HepG2 (cell line): ENCODE results near the gene FCHSD1. TPM values are rescaled to one million over a fixed set of nuclear protein-coding genes. Genes with fewer than 3 reads are reported as not detected.
A peak's percentile ranks its signal among the peaks of the same experiment; 100 is the strongest.

ENCODE experiments used
- AKAP8 ChIP-seq: sonication (generic); formaldehyde crosslinking; IDR thresholded peaks from 2 replicates; pipeline ENCODE4 v1.5.1; 2020; ENCODE audit warnings: mild to moderate bottlenecking, missing genetic modification reagents
- ARNTL ChIP-seq: sonication (generic); formaldehyde crosslinking; IDR thresholded peaks from 2 replicates; pipeline ENCODE4 v1.4.0; 2020; ENCODE audit warnings: mild to moderate bottlenecking, missing genetic modification reagents
- ATRX ChIP-seq: sonication (generic); formaldehyde crosslinking; IDR thresholded peaks from 2 replicates; pipeline ENCODE4 v1.4.0; 2020; ENCODE audit warnings: missing genetic modification reagents, borderline replicate concordance
- CEBPB ChIP-seq: IDR thresholded peaks from 2 replicates; pipeline ENCODE4 v1.6.1; 2011; ENCODE audit warnings: low read depth, low read length, improper control_type of control experiment, borderline replicate concordance
- FOXK2 ChIP-seq: fragments of 450-650 bp; IDR thresholded peaks from 2 replicates; pipeline ENCODE4 v1.6.1; 2016
- FOXO1 ChIP-seq: sonication (generic); formaldehyde crosslinking; IDR thresholded peaks from 2 replicates; pipeline ENCODE4 v1.4.0; 2020; ENCODE audit warnings: missing genetic modification reagents
- GZF1 ChIP-seq: sonication (generic); formaldehyde crosslinking; IDR thresholded peaks from 2 replicates; pipeline ENCODE4 v1.5.1; 2020; ENCODE audit warnings: mild to moderate bottlenecking, missing genetic modification reagents
- HES4 ChIP-seq: sonication (generic); formaldehyde crosslinking; IDR thresholded peaks from 2 replicates; pipeline ENCODE4 v1.9.0; 2021; ENCODE audit warnings: mild to moderate bottlenecking, missing genetic modification reagents, borderline replicate concordance
- HNRNPK ChIP-seq: fragments of 200-400 bp; formaldehyde crosslinking; IDR thresholded peaks from 2 replicates; pipeline ENCODE4 v1.6.1; 2018; ENCODE audit warnings: low read length, low read depth, moderate library complexity, mild to moderate bottlenecking; ENCODE audit not compliant: poor library complexity, severe bottlenecking
- MEIS2 ChIP-seq: sonication (generic); formaldehyde crosslinking; IDR thresholded peaks from 2 replicates; pipeline ENCODE4 v1.9.0; 2021; ENCODE audit warnings: mild to moderate bottlenecking, missing genetic modification reagents
- MYNN ChIP-seq: sonication (generic); formaldehyde crosslinking; IDR thresholded peaks from 2 replicates; pipeline ENCODE4 v1.4.0; 2020; ENCODE audit warnings: mild to moderate bottlenecking, low read depth, missing genetic modification reagents
- NFKB2 ChIP-seq: sonication (generic); formaldehyde crosslinking; IDR thresholded peaks from 2 replicates; pipeline ENCODE4 v1.4.0; 2020; ENCODE audit warnings: missing genetic modification reagents, borderline replicate concordance
- PHF21A ChIP-seq: sonication (generic); formaldehyde crosslinking; IDR thresholded peaks from 2 replicates; pipeline ENCODE4 v1.5.0; 2020; ENCODE audit warnings: mild to moderate bottlenecking, missing genetic modification reagents
- PHF8 ChIP-seq: sonication (generic); formaldehyde crosslinking; IDR thresholded peaks from 2 replicates; pipeline ENCODE4 v1.5.0; 2020; ENCODE audit warnings: missing genetic modification reagents
- POGZ ChIP-seq: sonication (generic); formaldehyde crosslinking; IDR thresholded peaks from 2 replicates; pipeline ENCODE4 v1.4.0; 2020; ENCODE audit warnings: mild to moderate bottlenecking, missing genetic modification reagents
- RFX5 ChIP-seq: IDR thresholded peaks from 2 replicates; pipeline ENCODE4 v1.6.1; 2011; ENCODE audit warnings: low read depth, low read length, improper control_type of control experiment
- TAF1 ChIP-seq: sonication (generic); formaldehyde crosslinking; IDR thresholded peaks from 2 replicates; pipeline ENCODE4 v1.4.0; 2020; ENCODE audit warnings: missing genetic modification reagents
- TCF12 ChIP-seq, 2 experiments: fragments of 450-650 bp in 1 of 2; sonication (generic) in 1 of 2; formaldehyde crosslinking in 1 of 2; IDR thresholded peaks; 2 replicates each; pipeline versions ENCODE4 v1.6.1 to v1.8.0; 2017 to 2022; ENCODE audit warnings: antibody characterized with exemption in 1 of 2, mild to moderate bottlenecking in 1 of 2, missing genetic modification reagents in 1 of 2, moderate library complexity in 1 of 2
- THYN1 ChIP-seq: sonication (generic); formaldehyde crosslinking; IDR thresholded peaks from 2 replicates; pipeline ENCODE4 v1.8.1; 2023; ENCODE audit warnings: low read depth, mild to moderate bottlenecking, moderate library complexity, missing genetic modification reagents, borderline replicate concordance
- TMF1 ChIP-seq: sonication (generic); formaldehyde crosslinking; IDR thresholded peaks from 2 replicates; pipeline ENCODE4 v1.8.1; 2022; ENCODE audit warnings: low read depth, missing genetic modification reagents
- YEATS2 ChIP-seq: sonication (generic); formaldehyde crosslinking; IDR thresholded peaks from 2 replicates; pipeline ENCODE4 v1.4.0; 2020; ENCODE audit warnings: missing genetic modification reagents, borderline replicate concordance
- ZBTB1 ChIP-seq: sonication (generic); formaldehyde crosslinking; IDR thresholded peaks from 2 replicates; pipeline ENCODE4 v1.4.0; 2020; ENCODE audit warnings: missing genetic modification reagents, borderline replicate concordance
- ZBTB20 ChIP-seq: sonication (generic); formaldehyde crosslinking; IDR thresholded peaks from 2 replicates; pipeline ENCODE4 v1.8.1; 2023; ENCODE audit warnings: missing genetic modification reagents, low read depth, mild to moderate bottlenecking, borderline replicate concordance
- ZBTB42 ChIP-seq: sonication (generic); formaldehyde crosslinking; IDR thresholded peaks from 2 replicates; pipeline ENCODE4 v1.5.0; 2020; ENCODE audit warnings: mild to moderate bottlenecking, missing genetic modification reagents
- ZNF230 ChIP-seq: sonication (generic); formaldehyde crosslinking; IDR thresholded peaks from 2 replicates; pipeline ENCODE4 v1.4.0; 2020; ENCODE audit warnings: mild to moderate bottlenecking, missing genetic modification reagents
- ZNF274 ChIP-seq: sonication (generic); formaldehyde crosslinking; IDR thresholded peaks from 2 replicates; pipeline ENCODE4 v1.5.1; 2020; ENCODE audit warnings: mild to moderate bottlenecking, missing genetic modification reagents
- ZNF331 ChIP-seq: sonication (generic); formaldehyde crosslinking; IDR thresholded peaks from 2 replicates; pipeline ENCODE4 v1.4.0; 2020; ENCODE audit warnings: missing genetic modification reagents
- ZNF670 ChIP-seq: sonication (generic); formaldehyde crosslinking; IDR thresholded peaks from 2 replicates; pipeline ENCODE4 v1.8.0; 2022; ENCODE audit warnings: mild to moderate bottlenecking, missing genetic modification reagents, borderline replicate concordance
- ZNF770 ChIP-seq: sonication (generic); formaldehyde crosslinking; IDR thresholded peaks from 2 replicates; pipeline ENCODE4 v1.5.0; 2020; ENCODE audit warnings: mild to moderate bottlenecking, missing genetic modification reagents
- ZNF782 ChIP-seq: sonication (generic); formaldehyde crosslinking; IDR thresholded peaks from 2 replicates; pipeline ENCODE4 v1.4.0; 2020; ENCODE audit warnings: missing genetic modification reagents, mild to moderate bottlenecking, borderline replicate concordance
- polyA plus RNA-seq, 8 experiments: library from polyadenylated mRNA; depleted of rRNA in 3 of 8; stranded (reverse) in 7 of 8; unstranded in 1 of 8; fragments of >200 nt; fragmentation: Illumina TruSeq in 4 of 8; extraction: Trizol in 4 of 8; gene quantifications; 2 replicates each; pipeline versions ENCODE4 v1.2.1 to v1.2.3, GENCODE V29; 2011 to 2016; ENCODE audit warnings: low read depth in 4 of 8, missing spikeins in 1 of 8, mixed read lengths in 1 of 8; ENCODE audit not compliant: insufficient read depth in 1 of 8
- total RNA-seq, 5 experiments: library from RNA; depleted of rRNA; stranded (reverse); fragments of >200 nt; fragmentation: Illumina TruSeq; extraction: Trizol; gene quantifications; 2 replicates each; pipeline ENCODE4 v1.2.3, GENCODE V29; 2016; ENCODE audit warnings: low read depth in 1 of 5

FCHSD1 gene
- total and polyA plus RNA-seq, 2 of the 13 experiments (the other 11 are each of a cell fraction or from before 2014, with no cell fraction given): 5.5 to 15.4 TPM

- TF ChIP-seq PHF21A (peak; percentile 68; the same call in 1 of the 2 replicates), MEIS2 (no peak), ZNF770 (CRISPR knock-in tag) (no peak), MYNN (no peak), HNRNPK (no peak), ZNF670 (CRISPR knock-in tag) (no peak), ZBTB20 (CRISPR knock-in tag) (peak; percentile 66; the same call in 1 of the 2 replicates), POGZ (CRISPR knock-in tag) (peak; percentile 57; the same call in 1 of the 2 replicates), AKAP8 (no peak), RFX5 (no peak), THYN1 (CRISPR knock-in tag) (no peak), ARNTL (CRISPR knock-in tag) (no peak), TCF12 (IDR thresholded peaks at IDR 0.05) (no peak), TCF12 (CRISPR knock-in tag; IDR thresholded peaks at IDR 0.05) (no peak), CEBPB (peak; percentile 71), ZBTB42 (CRISPR knock-in tag) (no peak), ZBTB1 (CRISPR knock-in tag) (no peak), PHF8 (no peak), YEATS2 (CRISPR knock-in tag) (peak; percentile 47; the same call in 1 of the 2 replicates), ZNF782 (CRISPR knock-in tag) (no peak), GZF1 (CRISPR knock-in tag) (no peak), TAF1 (CRISPR knock-in tag) (no peak), ZNF331 (0 out of 2 replicates have a peak, but pooled peaks have one; percentile 45), NFKB2 (no peak), ATRX (CRISPR knock-in tag) (no peak), HES4 (CRISPR knock-in tag) (no peak), ZNF230 (no peak), TMF1 (no peak), FOXK2 (no peak), ZNF274 (no peak), FOXO1 (CRISPR knock-in tag) (peak; percentile 36; the same call in 1 of the 2 replicates)
These were observed 61.1 kb downstream of the FCHSD1 start (continued) for GRCh38 chr5:141590127-141590526.
